ENCODE measurements around the gene PAOX.

GRCh38 chr10:133383551-133383950 lies 4.5 kb downstream of the PAOX start:
- TF ChIP-seq CTCF (conservative IDR thresholded peaks at IDR 0.05; ENCODE audit: low read length) (no peak), EZH2phosphoT487 (IDR thresholded peaks at IDR 0.05; ENCODE audit: borderline replicate concordance) (no peak)

Data from Loucy (cell line).